OCI-LY3 (cell line): ENCODE data around the gene WNT3.

Source experiments
- CTCF ChIP-seq: fragments of 200-600, 300-600 bp; sonication (generic); IDR thresholded peaks from 2 replicates; pipeline ENCODE4 v1.5.1; 2014; ENCODE audit warnings: antibody characterized with exemption, low read length, low read depth
- EZH2phosphoT487 ChIP-seq: fragments of 200-600 bp; shearing (Covaris generic); IDR thresholded peaks from 2 replicates; pipeline ENCODE4 v1.6.1; 2018; ENCODE audit warnings: antibody characterized with exemption, mixed run types, low read depth

GRCh38 chr17:46736100-46736499 lies 82.4 kb downstream of the WNT3 start:
- no peak for TF ChIP-seq CTCF
- TF ChIP-seq EZH2phosphoT487: no peak
